Measurements from ENCODE around the gene DLAT.
"Not testable (repeated sequence)": the region's sequence is repeated elsewhere in the genome, so short reads cannot be mapped to it uniquely, and the experiment has no call there.

DLAT gene

GRCh38 chr11:112024773-112025678, at the start of gene DLAT:
Gene DLAT, plus strand, starts transcription at chr11:112025408. Its CDS starts 65 bp downstream, at chr11:112025473.
- peak; percentile 40 for DNase-seq

GRCh38 chr11:111976119-111976766, 49.0 kb upstream of the DLAT start:
- DNase-seq, result no peak

GRCh38 chr11:111976767-111977145, 48.5 kb upstream of the DLAT start:
- DNase-seq, result no peak

- no peak for DNase-seq
Measured at GRCh38 chr11:111977146-111978027, 47.8 kb upstream of the DLAT start.

GRCh38 chr11:111978028-111978771, 47.0 kb upstream of the DLAT start:
- DNase-seq, result no peak

- no peak for DNase-seq
Measured at GRCh38 chr11:111980062-111980461, 45.1 kb upstream of the DLAT start.

GRCh38 chr11:111981270-111981669, 43.9 kb upstream of the DLAT start:
- no peak for DNase-seq

- DNase-seq, result no peak
Measured at GRCh38 chr11:111982019-111982464, 43.2 kb upstream of the DLAT start.

- DNase-seq, result no peak
Measured at GRCh38 chr11:111982541-111983186, 42.5 kb upstream of the DLAT start.

GRCh38 chr11:111983187-111983986, 41.8 kb upstream of the DLAT start:
- DNase-seq, result no peak

GRCh38 chr11:111986589-111986988, 38.6 kb upstream of the DLAT start:
- DNase-seq, result no peak

- no peak for DNase-seq
Measured at GRCh38 chr11:111990381-111990780, 34.8 kb upstream of the DLAT start.

- no peak for DNase-seq
Measured at GRCh38 chr11:111992206-111992855, 32.9 kb upstream of the DLAT start.

GRCh38 chr11:111996129-111996528, 29.1 kb upstream of the DLAT start:
- DNase-seq, result no peak

GRCh38 chr11:111996669-111997068, 28.5 kb upstream of the DLAT start:
- not testable (repeated sequence) for DNase-seq

- DNase-seq, result no peak
Measured at GRCh38 chr11:111999111-111999510, 26.1 kb upstream of the DLAT start.

GRCh38 chr11:112000703-112001102, 24.5 kb upstream of the DLAT start:
- no peak for DNase-seq

GRCh38 chr11:112002491-112003216, 22.6 kb upstream of the DLAT start:
- DNase-seq, result no peak

- no peak for DNase-seq
Measured at GRCh38 chr11:112004389-112004788, 20.8 kb upstream of the DLAT start.

Data from NCI-H524 treated with DMSO at 0.1 percent for 48 hours (cell line).